Head of caudate nucleus (tissue), 42 donors: ENCODE results near the gene CCDC127.

Experiments used
- DNase-seq, 42 donors: peaks; one replicate each; pipeline versions ENCODE4 v3.0.0 to v3.0.0-alpha.2; 2020 to 2021; ENCODE audit warnings: mixed read lengths in 7 of 42
- intact Hi-C: fragments of 100-400 bp; cut with DNase I; formaldehyde crosslinking; loops from one replicate; pipeline ENCODE4 v1.15.0; 2022

The CCDC127 gene

DNA sequence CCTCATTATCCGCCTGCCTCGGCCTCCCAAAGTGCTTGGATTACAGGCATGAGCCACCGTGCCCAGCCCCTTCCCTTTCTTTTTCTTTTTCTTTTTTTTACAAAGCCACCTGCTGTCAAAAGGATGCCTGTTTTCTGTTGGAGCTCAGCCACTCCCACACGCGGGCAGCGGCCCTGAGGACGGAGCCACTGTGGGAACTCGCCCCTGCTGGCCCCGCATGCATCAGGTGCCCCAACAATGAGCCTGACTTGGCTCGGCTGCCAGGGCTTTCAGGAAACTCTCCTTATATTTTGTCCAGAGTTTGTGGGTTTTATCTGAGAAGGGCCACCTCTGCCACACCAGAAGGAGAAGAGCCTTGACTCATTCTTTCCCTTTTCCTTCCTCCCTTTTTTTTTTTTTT is 63.7 kb downstream of the CCDC127 start:
- intact Hi-C loops, result no loop called here
- DNase-seq, result no peak

DNA sequence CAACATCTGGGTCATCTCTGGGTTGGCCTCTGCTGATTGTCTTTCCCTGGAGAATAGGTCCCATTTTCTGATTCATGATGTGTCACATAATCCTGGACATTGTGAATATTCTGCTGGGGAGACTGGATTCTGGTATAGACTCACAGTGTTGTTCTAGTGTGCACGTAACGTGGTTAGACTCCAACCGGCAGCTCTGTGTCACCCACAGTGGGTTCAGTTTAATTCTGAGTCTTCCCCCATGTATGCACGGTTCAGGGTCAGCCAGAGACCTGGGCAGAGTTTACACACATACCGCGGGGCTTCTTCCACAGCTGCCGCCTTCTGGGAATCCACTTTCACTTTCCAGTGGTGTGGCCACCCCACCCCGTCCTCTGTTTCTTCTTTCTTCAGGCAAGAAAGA is 64.7 kb downstream of the CCDC127 start:
- peak in 1 of 42 donors; percentile 13 for DNase-seq
- intact Hi-C loops, result no loop called here

DNA sequence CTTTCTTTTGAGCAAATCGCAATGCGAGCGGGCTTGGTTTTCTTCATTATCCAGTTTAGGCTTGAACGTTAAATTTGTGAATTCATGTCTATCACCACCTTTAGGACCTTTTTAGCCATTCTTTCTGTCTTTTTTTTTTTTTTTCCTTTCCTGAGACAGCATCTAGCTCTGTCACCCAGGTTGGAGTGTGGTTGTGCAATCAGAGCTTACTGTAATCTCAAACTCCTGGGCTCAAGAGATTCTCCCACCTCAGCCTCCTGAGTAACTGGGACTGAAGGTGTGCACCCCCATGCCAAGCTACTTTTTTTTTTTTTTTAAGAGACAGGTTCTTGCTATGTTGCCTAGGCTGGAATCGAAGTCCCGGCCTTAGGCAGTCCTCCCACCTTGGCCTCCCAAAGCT is 65.9 kb downstream of the CCDC127 start:
- intact Hi-C loops, result no loop called here
- peak in 1 of 42 donors; percentile 5 for DNase-seq

DNA sequence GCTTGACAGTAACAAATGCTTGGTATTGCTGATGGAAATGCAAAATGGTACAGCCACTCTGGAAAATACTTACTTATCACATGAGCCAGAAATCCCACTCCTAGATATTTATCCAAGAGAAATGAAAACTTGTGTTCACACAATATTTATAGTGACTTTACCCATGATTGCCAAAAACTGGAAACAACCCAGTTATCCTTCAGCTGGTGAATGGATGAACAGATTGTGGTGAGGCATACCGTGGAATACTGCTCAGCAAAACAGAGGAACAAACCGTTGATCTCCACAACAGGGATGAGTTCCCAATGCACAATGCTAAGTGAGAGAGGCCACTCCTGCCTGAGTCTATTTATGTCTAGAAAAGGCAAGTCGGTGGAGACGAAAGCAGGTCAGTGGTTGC is 67.2 kb downstream of the CCDC127 start:
- peak in 1 of 42 donors; percentile 13 for DNase-seq
- intact Hi-C loops, result no loop called here

DNA sequence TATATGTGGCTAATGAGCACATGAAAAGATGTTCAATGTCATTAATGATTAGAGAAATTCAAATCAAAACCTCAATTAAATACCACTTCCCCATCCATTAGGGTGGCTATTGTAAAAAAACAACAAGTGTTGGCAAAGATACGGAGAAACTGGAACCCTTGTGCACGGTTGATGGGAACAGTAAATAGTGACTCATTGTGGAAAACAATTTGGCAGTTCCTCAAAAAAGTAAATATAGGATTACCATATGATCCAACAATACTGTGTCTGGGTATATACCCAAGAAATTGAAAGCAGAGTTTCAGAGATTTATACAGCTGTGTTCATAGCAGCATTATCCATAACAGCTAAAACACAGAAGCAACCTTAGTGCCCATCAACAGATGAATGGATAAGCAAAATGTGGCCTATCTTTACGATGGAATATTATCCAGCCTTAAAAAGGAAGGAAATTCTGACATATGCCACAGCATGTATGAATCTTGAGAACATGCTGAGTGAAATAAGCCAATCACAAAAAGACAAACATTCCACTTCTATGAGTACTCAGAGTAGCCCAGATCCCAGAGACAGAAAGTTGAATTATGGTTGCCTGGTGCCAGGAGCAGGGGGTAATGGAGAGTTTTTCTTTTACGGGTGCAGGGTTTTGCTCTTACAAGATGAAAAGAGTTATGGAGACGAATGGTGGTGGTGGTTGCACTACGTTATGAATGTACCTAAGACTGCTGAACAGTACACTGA is 68.0 kb downstream of the CCDC127 start:
- intact Hi-C loops, result no loop called here
- peak in 1 of 42 donors; percentile 14 for DNase-seq

DNA sequence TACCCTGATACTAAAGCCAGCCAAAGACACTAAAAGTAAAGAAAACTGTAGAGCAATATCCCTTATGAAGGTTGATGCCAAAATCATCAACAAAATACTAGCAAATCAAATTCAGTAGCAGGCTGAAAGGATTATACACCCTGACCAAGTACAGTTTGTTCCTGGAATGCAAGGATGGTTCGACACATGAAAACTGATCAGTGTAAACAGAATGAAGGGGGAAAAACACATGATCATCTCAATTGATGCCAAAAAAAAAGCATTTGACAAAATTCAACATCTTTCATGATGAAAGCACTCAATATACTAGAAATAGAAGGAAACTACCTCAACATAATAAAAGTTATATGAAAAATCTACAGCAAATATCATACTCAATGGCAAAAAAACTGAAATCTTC is 70.2 kb downstream of the CCDC127 start:
- no peak for DNase-seq
- intact Hi-C loops, result no loop called here
